WTC11 (cell line): ENCODE results near the gene IL1RAPL2. TPM values are rescaled to one million over a fixed set of nuclear protein-coding genes. Genes with fewer than 3 reads are reported as not detected.

Experiments
- ATAC-seq: fragments of 200-7000 bp; cut with Tn5 transposase; 2 replicates; pipeline ENCODE4 v1.10.0; 2021; ENCODE audit warnings: mild to moderate bottlenecking, moderate library complexity
- CTCF ChIA-PET: fragments of 300-600 bp; sonication (Branson Sonifier 250); formaldehyde crosslinking; loops from one replicate; lab custom pipeline; 2021; ENCODE audit warnings: antibody characterized with exemption; lab: Charles Lee
- POLR2A ChIA-PET: fragments of 350-600 bp; sonication (Branson Sonifier 250); formaldehyde crosslinking; loops from one replicate; lab custom pipeline; 2021; ENCODE audit warnings: antibody characterized with exemption; lab: Charles Lee
- DNase-seq: peaks from one replicate; pipeline ENCODE4 v3.0.0; 2021; ENCODE audit warnings: low spot score
- H3K27ac Mint-ChIP-seq: 2 replicates; pipeline ENCODE4 v1.8.0; 2021; ENCODE audit warnings: mixed read lengths
- H3K27me3 Mint-ChIP-seq: 2 replicates; pipeline ENCODE4 v1.8.0; 2021; ENCODE audit warnings: low read depth, mild to moderate bottlenecking, moderate library complexity, mixed read lengths
- H3K36me3 Mint-ChIP-seq: 2 replicates; pipeline ENCODE4 v1.8.0; 2021; ENCODE audit warnings: mixed read lengths
- H3K4me1 Mint-ChIP-seq: 2 replicates; pipeline ENCODE4 v1.8.0; 2022; ENCODE audit warnings: mixed read lengths
- H3K4me3 Mint-ChIP-seq: 2 replicates; pipeline ENCODE4 v1.8.0; 2021; ENCODE audit warnings: mild to moderate bottlenecking, moderate library complexity, mixed read lengths
- H3K9me3 Mint-ChIP-seq: 2 replicates; pipeline ENCODE4 v1.8.0; 2021; ENCODE audit warnings: mixed read lengths
- ESRRA ChIP-seq: sonication (generic); formaldehyde crosslinking; IDR thresholded peaks from 2 replicates; pipeline ENCODE4 v1.8.1; 2022; ENCODE audit warnings: mild to moderate bottlenecking, missing genetic modification reagents, borderline replicate concordance
- ETV6 ChIP-seq: sonication (generic); formaldehyde crosslinking; IDR thresholded peaks from 2 replicates; pipeline ENCODE4 v1.8.1; 2022; ENCODE audit warnings: mild to moderate bottlenecking, missing genetic modification reagents
- FOXK1 ChIP-seq: sonication (generic); formaldehyde crosslinking; IDR thresholded peaks from 2 replicates; pipeline ENCODE4 v1.8.0; 2022; ENCODE audit warnings: mild to moderate bottlenecking, moderate library complexity, missing genetic modification reagents
- GTF2I ChIP-seq: fragments of 250-450 bp; sonication (Bioruptor Pico); conservative IDR thresholded peaks from 2 replicates; pipeline ENCODE4 v1.4.0; 2021; ENCODE audit warnings: mild to moderate bottlenecking
- KAT7 ChIP-seq: sonication (generic); formaldehyde crosslinking; IDR thresholded peaks from 2 replicates; pipeline ENCODE4 v1.8.1; 2023; ENCODE audit warnings: missing genetic modification reagents, mild to moderate bottlenecking, borderline replicate concordance
- ZNF396 ChIP-seq: fragments of 250-450 bp; sonication (Bioruptor Pico); IDR thresholded peaks from 2 replicates; pipeline ENCODE4 v1.8.0; 2021; ENCODE audit warnings: mild to moderate bottlenecking, moderate library complexity, borderline replicate concordance
- ZNF416 ChIP-seq: fragments of 250-450 bp; sonication (Bioruptor Pico); IDR thresholded peaks from 2 replicates; pipeline ENCODE4 v1.9.0; 2021; ENCODE audit warnings: mild to moderate bottlenecking, inconsistent platforms
- ZNF671 ChIP-seq: fragments of 250-450 bp; sonication (Bioruptor Pico); IDR thresholded peaks from 2 replicates; pipeline ENCODE4 v1.8.0; 2021; ENCODE audit warnings: mild to moderate bottlenecking
- total RNA-seq: library from RNA; stranded (reverse); gene quantifications from 3 replicates; pipeline ENCODE4 v1.2.3, GENCODE V29; 2021
- TF ChIP-seq, protein P1 (sequence below): sonication (generic); formaldehyde crosslinking; IDR thresholded peaks from 2 replicates; pipeline ENCODE4 v1.8.1; 2023; ENCODE audit warnings: mild to moderate bottlenecking, moderate library complexity, missing genetic modification reagents
- TF ChIP-seq, protein P2 (sequence below): fragments of 250-450 bp; sonication (Bioruptor Pico); conservative IDR thresholded peaks from 2 replicates; pipeline ENCODE4 v1.9.0; 2021; ENCODE audit warnings: mild to moderate bottlenecking
- TF ChIP-seq, protein P3 (sequence below): fragments of 250-450 bp; sonication (Bioruptor Pico); IDR thresholded peaks from 2 replicates; pipeline ENCODE4 v1.9.0; 2021; ENCODE audit warnings: moderate library complexity, mild to moderate bottlenecking, inconsistent platforms, borderline replicate concordance
- TF ChIP-seq, protein P4 (sequence below): fragments of 200-600 bp; IDR thresholded peaks from 2 replicates; pipeline ENCODE4 v1.8.0; 2022; ENCODE audit warnings: antibody characterized with exemption
- TF ChIP-seq, protein P5 (sequence below): sonication (generic); formaldehyde crosslinking; IDR thresholded peaks from 2 replicates; pipeline ENCODE4 v1.8.0; 2022; ENCODE audit warnings: mild to moderate bottlenecking, missing genetic modification reagents
- TF ChIP-seq, protein P6 (sequence below): sonication (generic); formaldehyde crosslinking; IDR thresholded peaks from 2 replicates; pipeline ENCODE4 v1.8.0; 2023; ENCODE audit warnings: missing genetic modification reagents
- TF ChIP-seq, protein P7 (sequence below): sonication (generic); formaldehyde crosslinking; IDR thresholded peaks from 2 replicates; pipeline ENCODE4 v1.8.1; 2022; ENCODE audit warnings: low read depth, missing genetic modification reagents, borderline replicate concordance
- TF ChIP-seq, protein P8 (sequence below): sonication (generic); formaldehyde crosslinking; conservative IDR thresholded peaks from 2 replicates; pipeline ENCODE4 v1.8.1; 2022; ENCODE audit warnings: mild to moderate bottlenecking, missing genetic modification reagents
- TF ChIP-seq, protein P9 (sequence below): fragments of 250-450 bp; sonication (Bioruptor Pico); IDR thresholded peaks from 2 replicates; pipeline ENCODE4 v1.9.0; 2021; ENCODE audit warnings: mild to moderate bottlenecking, borderline replicate concordance
- TF ChIP-seq, protein P10 (sequence below): sonication (generic); formaldehyde crosslinking; IDR thresholded peaks from 2 replicates; pipeline ENCODE4 v1.8.1; 2022; ENCODE audit warnings: low read depth, mild to moderate bottlenecking, moderate library complexity, missing genetic modification reagents, borderline replicate concordance

IL1RAPL2 gene
- total RNA-seq, 1 experiment from 2014 or later, result 0.09 TPM

DNA sequence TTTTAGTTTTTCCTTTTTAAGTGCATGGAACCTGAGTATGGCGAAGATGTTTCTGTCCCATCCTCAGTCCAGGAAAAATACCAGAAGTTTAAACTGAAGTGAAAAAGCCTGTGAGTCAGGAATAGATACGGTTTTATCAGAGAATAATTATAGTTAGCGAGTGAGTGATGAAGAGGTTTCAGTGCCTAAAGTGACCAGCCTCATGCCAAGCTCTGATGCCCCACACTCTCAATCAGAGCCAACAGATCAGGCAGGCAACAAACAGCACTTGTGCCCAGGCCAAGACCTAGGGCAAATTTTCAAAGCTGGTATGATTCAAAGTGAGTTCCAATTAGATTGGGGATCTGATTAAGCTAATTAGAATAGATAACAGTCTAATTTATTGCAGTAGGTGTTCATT is 1043.5 kb downstream of the IL1RAPL2 start (continued):
- TF ChIP-seq KAT7 (CRISPR knock-in tag), result no peak
- no peak for TF ChIP-seq ZNF396 (CRISPR knock-in tag)
- TF ChIP-seq, protein P1, sequence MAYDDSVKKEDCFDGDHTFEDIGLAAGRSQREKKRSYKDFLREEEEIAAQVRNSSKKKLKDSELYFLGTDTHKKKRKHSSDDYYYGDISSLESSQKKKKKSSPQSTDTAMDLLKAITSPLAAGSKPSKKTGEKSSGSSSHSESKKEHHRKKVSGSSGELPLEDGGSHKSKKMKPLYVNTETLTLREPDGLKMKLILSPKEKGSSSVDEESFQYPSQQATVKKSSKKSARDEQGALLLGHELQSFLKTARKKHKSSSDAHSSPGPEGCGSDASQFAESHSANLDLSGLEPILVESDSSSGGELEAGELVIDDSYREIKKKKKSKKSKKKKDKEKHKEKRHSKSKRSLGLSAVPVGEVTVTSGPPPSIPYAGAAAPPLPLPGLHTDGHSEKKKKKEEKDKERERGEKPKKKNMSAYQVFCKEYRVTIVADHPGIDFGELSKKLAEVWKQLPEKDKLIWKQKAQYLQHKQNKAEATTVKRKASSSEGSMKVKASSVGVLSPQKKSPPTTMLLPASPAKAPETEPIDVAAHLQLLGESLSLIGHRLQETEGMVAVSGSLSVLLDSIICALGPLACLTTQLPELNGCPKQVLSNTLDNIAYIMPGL (CRISPR knock-in tag), result no peak
- TF ChIP-seq, protein P2, sequence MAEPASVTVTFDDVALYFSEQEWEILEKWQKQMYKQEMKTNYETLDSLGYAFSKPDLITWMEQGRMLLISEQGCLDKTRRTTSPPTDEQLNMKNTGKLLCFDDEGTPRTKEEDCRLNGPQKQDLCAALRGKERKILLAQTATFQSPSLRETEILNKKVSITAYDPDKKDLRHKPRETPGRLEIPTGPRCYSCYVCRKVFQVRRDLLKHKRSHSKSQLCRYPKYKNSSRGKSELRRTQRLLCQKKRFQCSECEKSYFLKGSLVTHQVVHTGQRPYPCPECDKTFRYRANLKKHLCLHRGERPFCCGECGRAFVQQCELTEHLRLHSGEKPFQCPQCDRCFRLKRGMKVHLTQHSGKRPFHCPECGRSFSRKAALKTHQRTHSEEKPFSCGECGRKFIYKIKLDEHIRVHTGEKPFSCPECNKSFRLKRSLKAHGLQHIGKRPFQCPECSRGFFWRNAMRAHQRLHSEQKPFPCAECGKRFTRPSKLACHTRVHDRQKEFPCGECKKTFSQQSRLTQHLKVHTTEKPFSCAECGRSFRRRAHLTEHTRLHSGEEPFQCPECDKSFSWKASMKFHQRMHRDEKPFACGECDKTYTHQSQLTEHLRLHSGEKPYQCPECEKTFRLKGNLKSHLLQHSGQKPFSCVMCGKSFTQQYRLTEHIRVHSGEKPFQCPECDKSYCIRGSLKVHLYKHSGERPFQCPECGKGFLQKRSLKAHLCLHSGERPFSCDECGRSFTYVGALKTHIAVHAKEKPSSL, result no peak

DNA sequence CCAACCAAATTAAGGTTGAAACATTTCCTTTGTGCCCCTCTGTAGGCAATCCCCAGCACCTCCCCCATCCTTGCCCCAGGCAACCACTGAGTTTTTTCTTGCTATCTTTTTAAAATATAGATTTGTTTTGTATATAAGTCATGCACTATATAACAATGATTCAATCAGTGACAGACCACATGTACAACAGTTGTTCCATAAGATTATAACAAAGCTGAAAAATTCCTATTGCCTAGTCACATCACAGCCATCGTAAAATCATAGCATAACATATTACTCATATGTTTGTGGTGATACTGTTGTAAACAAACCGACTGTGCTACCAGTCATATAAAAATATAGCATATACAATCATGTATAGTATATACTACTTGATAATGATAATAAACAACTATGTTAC is 1044.4 kb downstream of the IL1RAPL2 start:
- DNase-seq (no peak), ATAC-seq (no peak)
- Mint-ChIP-seq H3K4me1 (no peaks in the 10 kb centered on the region), H3K4me3 (no peak overlapping the region), H3K27ac (no peak overlapping the region), H3K9me3 (no peaks in the 10 kb centered on the region), H3K27me3 (no peaks in the 10 kb centered on the region), H3K36me3 (no peaks in the 10 kb centered on the region)
- POLR2A ChIA-PET, result no interaction called here
- CTCF ChIA-PET, result no interaction called here
- TF ChIP-seq FOXK1 (CRISPR knock-in tag) (no peak), ESRRA (CRISPR knock-in tag) (no peak), ZNF416 (CRISPR knock-in tag) (no peak), GTF2I (CRISPR knock-in tag) (no peak), ETV6 (no peak), ZNF671 (CRISPR knock-in tag) (no peak)
- TF ChIP-seq, protein P3, sequence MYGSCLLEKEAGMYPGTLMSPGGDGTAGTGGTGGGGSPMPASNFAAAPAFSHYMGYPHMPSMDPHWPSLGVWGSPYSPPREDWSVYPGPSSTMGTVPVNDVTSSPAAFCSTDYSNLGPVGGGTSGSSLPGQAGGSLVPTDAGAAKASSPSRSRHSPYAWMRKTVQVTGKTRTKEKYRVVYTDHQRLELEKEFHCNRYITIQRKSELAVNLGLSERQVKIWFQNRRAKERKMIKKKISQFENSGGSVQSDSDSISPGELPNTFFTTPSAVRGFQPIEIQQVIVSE (CRISPR knock-in tag), result no peak
- TF ChIP-seq, protein P4, sequence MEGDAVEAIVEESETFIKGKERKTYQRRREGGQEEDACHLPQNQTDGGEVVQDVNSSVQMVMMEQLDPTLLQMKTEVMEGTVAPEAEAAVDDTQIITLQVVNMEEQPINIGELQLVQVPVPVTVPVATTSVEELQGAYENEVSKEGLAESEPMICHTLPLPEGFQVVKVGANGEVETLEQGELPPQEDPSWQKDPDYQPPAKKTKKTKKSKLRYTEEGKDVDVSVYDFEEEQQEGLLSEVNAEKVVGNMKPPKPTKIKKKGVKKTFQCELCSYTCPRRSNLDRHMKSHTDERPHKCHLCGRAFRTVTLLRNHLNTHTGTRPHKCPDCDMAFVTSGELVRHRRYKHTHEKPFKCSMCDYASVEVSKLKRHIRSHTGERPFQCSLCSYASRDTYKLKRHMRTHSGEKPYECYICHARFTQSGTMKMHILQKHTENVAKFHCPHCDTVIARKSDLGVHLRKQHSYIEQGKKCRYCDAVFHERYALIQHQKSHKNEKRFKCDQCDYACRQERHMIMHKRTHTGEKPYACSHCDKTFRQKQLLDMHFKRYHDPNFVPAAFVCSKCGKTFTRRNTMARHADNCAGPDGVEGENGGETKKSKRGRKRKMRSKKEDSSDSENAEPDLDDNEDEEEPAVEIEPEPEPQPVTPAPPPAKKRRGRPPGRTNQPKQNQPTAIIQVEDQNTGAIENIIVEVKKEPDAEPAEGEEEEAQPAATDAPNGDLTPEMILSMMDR, result no peak
- TF ChIP-seq, protein P5, sequence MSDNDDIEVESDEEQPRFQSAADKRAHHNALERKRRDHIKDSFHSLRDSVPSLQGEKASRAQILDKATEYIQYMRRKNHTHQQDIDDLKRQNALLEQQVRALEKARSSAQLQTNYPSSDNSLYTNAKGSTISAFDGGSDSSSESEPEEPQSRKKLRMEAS, result no peak
- TF ChIP-seq, protein P2, result no peak
- TF ChIP-seq, protein P6, sequence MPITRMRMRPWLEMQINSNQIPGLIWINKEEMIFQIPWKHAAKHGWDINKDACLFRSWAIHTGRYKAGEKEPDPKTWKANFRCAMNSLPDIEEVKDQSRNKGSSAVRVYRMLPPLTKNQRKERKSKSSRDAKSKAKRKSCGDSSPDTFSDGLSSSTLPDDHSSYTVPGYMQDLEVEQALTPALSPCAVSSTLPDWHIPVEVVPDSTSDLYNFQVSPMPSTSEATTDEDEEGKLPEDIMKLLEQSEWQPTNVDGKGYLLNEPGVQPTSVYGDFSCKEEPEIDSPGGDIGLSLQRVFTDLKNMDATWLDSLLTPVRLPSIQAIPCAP (CRISPR knock-in tag), result no peak
- TF ChIP-seq, protein P7, sequence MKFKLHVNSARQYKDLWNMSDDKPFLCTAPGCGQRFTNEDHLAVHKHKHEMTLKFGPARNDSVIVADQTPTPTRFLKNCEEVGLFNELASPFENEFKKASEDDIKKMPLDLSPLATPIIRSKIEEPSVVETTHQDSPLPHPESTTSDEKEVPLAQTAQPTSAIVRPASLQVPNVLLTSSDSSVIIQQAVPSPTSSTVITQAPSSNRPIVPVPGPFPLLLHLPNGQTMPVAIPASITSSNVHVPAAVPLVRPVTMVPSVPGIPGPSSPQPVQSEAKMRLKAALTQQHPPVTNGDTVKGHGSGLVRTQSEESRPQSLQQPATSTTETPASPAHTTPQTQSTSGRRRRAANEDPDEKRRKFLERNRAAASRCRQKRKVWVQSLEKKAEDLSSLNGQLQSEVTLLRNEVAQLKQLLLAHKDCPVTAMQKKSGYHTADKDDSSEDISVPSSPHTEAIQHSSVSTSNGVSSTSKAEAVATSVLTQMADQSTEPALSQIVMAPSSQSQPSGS (CRISPR knock-in tag), result no peak
- TF ChIP-seq, protein P8, sequence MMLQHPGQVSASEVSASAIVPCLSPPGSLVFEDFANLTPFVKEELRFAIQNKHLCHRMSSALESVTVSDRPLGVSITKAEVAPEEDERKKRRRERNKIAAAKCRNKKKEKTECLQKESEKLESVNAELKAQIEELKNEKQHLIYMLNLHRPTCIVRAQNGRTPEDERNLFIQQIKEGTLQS, result no peak
- TF ChIP-seq, protein P9, sequence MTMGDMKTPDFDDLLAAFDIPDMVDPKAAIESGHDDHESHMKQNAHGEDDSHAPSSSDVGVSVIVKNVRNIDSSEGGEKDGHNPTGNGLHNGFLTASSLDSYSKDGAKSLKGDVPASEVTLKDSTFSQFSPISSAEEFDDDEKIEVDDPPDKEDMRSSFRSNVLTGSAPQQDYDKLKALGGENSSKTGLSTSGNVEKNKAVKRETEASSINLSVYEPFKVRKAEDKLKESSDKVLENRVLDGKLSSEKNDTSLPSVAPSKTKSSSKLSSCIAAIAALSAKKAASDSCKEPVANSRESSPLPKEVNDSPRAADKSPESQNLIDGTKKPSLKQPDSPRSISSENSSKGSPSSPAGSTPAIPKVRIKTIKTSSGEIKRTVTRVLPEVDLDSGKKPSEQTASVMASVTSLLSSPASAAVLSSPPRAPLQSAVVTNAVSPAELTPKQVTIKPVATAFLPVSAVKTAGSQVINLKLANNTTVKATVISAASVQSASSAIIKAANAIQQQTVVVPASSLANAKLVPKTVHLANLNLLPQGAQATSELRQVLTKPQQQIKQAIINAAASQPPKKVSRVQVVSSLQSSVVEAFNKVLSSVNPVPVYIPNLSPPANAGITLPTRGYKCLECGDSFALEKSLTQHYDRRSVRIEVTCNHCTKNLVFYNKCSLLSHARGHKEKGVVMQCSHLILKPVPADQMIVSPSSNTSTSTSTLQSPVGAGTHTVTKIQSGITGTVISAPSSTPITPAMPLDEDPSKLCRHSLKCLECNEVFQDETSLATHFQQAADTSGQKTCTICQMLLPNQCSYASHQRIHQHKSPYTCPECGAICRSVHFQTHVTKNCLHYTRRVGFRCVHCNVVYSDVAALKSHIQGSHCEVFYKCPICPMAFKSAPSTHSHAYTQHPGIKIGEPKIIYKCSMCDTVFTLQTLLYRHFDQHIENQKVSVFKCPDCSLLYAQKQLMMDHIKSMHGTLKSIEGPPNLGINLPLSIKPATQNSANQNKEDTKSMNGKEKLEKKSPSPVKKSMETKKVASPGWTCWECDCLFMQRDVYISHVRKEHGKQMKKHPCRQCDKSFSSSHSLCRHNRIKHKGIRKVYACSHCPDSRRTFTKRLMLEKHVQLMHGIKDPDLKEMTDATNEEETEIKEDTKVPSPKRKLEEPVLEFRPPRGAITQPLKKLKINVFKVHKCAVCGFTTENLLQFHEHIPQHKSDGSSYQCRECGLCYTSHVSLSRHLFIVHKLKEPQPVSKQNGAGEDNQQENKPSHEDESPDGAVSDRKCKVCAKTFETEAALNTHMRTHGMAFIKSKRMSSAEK (CRISPR knock-in tag), result no peak
- TF ChIP-seq, protein P10, sequence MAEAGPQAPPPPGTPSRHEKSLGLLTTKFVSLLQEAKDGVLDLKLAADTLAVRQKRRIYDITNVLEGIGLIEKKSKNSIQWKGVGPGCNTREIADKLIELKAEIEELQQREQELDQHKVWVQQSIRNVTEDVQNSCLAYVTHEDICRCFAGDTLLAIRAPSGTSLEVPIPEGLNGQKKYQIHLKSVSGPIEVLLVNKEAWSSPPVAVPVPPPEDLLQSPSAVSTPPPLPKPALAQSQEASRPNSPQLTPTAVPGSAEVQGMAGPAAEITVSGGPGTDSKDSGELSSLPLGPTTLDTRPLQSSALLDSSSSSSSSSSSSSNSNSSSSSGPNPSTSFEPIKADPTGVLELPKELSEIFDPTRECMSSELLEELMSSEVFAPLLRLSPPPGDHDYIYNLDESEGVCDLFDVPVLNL (CRISPR knock-in tag), result no peak
